Stimulated activated CD4-positive, alpha-beta T cell treated with anti-CD3 and anti-CD28 coated beads, Interleukin-12 subunit alpha, Interleukin-12 subunit beta, amount 100 ng/mL, for 4 hours (primary cell): Measurements from ENCODE around the gene STOM.

Experiments used
- DNase-seq: peaks from one replicate; pipeline ENCODE4 v3.0.0-alpha.2; 2020

STOM gene

DNA sequence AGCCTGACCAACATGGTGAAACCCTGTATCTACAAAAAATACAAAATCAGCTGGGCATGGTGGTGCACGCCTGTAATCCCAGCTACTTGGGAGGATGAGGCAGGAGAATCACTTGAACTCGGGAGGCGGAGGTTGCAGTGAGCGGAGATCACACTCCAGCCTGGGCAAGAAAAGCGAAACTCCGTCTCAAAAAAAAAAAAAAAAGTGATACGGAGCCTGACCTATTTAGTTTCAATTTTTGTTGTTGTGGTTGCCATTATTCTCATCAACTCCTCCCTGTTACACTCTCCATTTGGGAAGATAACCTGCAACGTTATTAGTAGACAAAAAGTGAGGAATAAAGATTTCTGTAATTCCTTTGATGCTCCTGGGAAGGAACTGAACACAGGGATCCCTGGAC is 1.3 kb downstream of the STOM start:
- no peak for DNase-seq

GRCh38 chr9:121368138-121368522 is 1.9 kb downstream of the STOM start:
- no peak for DNase-seq

DNA sequence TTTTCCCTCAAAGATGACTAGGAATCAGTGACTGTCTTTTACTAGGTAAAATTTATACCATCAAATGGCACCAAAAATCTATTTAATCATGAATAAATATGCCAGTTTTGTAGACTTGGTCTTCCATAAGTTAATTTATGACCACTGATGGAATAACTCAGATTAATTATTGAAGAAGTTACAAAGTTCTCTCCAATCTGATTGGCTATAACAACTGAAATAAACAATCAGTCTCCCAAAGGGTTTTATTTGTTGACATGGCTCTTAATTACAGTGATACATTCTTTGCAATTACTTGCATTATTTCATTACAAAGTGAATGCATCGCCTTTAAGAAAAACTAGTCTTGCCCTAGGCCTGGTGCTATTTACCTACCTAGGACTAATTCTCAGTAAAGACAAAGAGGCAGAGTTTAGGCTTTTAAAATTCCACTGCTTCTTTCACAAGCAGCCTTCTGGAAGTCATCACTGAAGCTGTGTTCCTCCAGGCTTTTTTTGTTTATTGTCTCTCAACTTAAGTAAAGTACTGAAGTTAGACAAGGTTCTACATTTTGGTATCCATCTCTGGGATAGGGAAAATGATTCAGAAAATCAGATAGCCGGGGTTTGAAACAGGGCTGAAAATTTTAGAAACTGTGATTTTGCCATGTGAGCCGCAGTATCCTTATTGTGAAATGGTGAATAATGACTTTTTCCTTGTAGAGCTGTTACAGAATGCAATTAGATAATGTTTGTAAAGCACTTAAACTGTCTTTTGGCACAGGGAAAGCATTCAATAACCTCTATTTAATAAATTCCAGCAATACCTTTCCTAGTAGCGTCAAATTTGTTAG is 2.5 kb downstream of the STOM start:
- DNase-seq = no peak

- no peak for DNase-seq
Measured at GRCh38 chr9:121366611-121367192, 3.3 kb downstream of the STOM start.

DNA sequence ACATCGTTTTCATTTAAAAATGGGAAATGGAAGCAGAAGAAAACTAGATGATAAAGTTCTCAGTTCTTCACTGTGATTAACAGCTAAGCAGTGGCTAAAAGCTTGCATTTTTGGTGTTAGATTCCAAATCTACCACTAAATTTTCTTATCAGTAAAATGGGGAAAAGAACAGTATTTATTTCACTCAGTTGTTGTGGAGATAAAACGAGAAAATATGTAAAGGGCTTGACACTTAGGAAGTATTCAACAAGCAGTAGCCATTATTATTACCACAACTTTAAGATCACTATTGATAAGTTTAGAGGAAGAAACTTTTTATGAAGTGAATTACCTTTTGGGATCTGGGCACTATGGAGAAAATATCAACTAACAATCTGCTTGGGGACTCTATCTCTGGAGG is 4.5 kb downstream of the STOM start:
- DNase-seq = no peak

- no peak for DNase-seq
Measured at GRCh38 chr9:121364886-121365285, 5.2 kb downstream of the STOM start.

GRCh38 chr9:121364077-121364476 is 6.0 kb downstream of the STOM start:
- DNase-seq = no peak

DNA sequence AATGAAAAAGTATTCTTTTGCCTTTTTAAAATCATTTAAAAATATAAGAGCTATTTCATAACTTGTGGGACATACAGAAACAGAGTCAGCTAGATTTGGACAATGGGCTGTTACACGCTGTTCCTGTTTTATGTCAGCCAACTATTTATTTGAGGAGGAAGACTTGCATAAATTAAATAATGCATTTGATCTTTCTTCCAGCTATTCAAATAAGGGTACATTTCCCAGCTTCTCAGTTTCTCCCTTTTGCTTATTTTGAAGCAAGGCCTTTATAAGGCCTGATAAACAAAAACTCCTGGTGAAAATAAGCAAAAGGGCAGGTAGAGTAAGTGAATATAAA is 6.5 kb downstream of the STOM start:
- no peak for DNase-seq

- DNase-seq = no peak
Measured at GRCh38 chr9:121362813-121363621, 7.0 kb downstream of the STOM start.

DNA sequence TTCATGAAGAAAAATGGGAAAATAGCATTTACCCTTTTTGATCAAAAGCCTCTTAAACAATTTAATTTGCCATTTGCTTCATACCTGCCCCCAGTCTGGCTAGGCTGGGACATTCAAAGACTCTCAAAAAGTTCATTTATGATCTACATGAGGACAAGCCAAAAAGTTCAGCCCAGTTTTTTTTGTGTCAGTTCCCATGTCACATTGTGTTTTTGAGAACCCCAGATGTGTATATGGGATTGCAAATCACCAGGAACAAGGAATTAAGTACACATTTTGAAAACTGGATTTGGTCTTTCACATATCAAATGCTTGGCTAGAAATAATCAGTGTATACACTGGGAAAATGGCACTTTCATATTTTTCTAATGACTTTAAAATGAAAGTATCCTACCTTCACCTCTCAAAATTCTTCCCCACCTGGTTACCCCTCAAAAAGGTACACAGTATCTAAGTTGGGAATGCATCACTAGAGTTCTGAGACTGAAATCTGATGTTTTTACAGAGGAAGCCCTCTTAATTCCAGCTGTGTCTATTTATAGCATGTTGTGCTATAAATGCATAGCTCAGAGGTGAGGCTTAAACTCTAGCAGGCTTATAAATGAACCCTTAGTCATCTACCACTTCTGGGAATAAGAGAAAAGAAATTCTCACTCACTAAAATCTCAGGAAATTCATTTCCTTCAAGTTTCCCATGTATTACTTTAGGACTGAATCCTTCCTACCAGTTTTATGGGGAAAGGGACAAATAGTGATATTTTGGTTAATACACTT is 9.3 kb downstream of the STOM start:
- no peak for DNase-seq

DNA sequence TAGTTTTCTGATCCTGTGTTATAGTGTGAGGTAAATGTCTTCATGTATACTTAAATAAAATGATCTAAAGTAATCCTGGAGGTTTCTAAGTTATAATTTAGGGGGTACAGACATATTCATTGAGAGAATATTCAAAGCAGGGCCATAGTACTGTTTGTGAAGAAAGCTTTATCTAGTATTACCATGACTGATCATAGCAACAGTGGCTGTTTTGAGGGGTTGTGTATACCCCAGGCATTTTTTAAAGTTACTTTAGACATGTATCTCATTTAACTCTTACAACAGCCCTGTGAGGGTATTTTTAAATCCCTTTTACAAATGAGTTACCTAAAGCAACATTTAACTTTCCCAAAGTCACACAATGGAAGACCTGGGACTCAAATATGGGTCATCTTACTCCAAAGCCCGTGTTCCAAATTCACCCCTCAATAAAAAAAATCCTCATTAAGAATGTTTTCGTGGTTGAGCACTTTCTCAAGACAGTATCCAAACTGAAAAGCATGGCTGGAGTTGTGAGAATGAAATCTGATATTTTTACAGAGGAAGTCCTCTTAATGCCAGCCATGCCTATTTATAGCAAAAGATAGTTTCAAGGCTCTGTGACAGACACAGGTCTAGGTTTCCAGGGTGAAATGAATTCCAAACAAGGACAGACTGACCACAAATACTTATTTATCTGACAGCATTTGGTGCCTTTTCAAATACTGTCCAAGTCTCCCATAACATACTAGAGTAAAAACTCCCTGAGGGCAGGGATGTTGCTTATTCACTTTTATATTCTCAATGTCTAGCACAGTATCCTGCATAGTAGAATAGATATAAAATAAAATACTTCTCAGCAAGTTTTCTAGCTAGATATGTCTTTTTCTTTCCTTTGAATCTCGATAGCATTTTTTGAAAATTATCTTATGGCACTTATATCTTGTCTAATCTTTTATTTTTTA is 10.4 kb downstream of the STOM start:
- DNase-seq = no peak

DNA sequence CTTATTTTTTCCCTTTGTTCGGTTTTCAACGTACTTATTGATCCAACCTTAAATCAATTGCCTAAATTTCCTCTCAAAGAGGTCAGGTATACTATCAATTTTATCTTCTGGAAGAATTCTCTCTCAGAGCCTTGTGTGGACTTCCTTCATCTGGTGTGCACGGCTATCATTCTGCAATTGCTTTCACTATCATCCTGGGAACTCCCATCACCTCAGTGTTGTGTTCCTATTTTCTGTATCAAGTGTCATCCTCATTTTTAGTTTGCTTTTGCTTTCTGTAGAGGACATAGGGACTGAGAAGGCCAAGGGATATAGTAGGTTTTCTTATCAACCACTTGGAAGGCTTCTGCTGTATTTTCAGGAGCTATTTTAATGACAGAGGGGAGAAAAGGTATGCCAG is 11.3 kb downstream of the STOM start:
- no peak for DNase-seq

DNA sequence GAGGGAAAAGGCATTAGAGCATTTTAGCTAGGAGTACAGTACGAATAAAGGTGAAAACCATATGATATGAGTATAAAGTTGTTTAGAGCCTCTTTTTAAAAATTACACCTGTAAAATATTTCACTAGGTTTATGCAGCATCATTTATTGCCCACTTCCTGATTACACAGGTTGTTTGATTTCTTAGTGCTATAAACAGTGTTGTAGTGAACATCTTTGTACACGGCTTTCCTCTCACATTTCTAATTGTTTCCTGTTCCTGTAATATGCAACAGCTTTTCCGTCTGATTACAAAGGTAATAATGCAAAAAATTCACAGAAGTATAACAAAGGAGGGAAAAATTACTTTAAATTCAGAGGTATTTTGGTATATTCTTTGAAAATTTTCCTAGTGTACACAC is 13.0 kb downstream of the STOM start:
- DNase-seq = no peak

GRCh38 chr9:121354762-121355161 is 15.3 kb downstream of the STOM start:
- DNase-seq = no peak

DNA sequence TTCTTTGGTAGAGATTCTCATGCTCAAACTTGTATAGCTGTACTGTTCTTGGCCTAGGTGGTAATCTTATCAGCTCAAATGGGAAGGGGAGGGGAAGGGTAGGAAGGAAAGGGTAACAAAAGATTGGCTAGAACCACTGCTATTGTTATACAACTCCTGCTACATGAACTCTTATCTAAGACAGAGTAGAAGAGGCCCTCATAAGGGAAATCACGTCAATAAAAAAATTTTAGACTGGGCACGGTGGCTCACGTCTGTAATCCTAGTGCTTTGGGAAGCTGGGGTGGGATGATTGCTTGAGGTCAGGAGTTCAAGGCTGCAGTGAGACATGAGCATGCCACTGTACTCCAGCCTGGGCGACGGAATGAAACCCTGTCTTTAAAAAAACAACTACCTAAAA is 15.9 kb downstream of the STOM start:
- DNase-seq = no peak

DNA sequence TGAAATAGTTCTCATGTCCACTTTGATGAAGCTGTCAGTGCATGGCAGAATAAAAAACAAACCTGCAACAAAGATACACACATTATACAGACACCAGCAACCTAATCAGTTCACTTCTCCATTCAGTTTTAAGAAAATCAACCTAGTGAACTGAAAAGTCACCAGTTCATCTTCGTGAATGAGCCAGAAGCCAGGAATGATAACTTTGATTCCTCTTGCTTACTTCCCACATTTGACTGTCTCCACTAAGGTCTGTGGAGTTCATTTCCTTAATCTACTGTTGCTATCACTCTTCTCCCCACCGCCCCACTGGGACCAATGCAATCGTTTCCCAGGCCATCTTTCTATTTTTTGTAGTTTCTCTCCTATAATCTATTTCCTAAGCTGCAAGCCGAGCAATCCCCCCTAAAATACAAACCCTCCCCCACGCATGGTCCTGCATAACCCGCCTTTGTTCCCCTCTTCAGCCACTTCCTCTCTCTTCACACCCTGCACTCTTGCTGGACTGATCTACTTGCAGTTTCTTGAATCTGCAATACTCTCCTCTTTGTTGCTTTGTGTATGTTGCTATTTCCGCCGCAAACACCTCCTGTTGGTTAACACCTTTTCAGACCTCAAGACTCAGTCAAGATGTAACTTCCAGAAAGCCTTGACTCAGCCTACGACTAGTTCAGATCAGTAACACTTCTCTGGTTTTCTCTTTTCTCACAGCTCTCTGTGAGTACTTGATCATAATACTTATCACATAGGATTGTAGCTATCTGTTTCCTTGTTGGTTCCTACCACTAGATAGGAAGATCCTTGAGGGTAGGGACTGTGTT is 16.6 kb downstream of the STOM start:
- no peak for DNase-seq

DNA sequence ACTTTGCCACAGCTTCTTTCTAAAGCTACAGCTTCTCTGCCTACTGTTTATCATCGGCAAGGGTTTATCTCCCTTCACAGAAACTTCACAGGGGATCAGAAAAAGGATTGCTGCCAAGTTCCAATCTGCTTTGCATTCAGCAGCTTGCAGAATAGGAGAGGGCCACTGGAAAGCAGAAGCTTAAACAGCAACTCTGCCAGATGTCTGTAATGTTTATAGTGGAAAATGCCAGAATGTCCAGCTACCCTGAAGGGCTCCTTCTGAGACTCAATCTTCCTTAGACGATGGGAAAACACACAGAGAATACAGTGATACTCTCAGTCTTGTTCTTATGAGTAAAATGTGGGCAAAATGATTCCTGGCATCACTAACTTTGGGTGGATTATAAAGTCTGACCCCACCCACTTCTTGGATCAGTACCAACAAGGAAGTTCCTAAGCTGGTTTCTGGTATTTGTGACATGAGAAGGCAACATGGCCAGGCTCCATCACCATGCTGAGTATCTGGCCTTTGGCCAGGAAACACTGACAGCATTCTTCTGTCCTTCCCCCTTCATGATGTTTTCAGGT is 19.0 kb downstream of the STOM start:
- DNase-seq = no peak

- no peak for DNase-seq
Measured at GRCh38 chr9:121350036-121350435, 20.0 kb downstream of the STOM start.

- no peak for DNase-seq
Measured at GRCh38 chr9:121349009-121349408, 21.0 kb downstream of the STOM start.

DNA sequence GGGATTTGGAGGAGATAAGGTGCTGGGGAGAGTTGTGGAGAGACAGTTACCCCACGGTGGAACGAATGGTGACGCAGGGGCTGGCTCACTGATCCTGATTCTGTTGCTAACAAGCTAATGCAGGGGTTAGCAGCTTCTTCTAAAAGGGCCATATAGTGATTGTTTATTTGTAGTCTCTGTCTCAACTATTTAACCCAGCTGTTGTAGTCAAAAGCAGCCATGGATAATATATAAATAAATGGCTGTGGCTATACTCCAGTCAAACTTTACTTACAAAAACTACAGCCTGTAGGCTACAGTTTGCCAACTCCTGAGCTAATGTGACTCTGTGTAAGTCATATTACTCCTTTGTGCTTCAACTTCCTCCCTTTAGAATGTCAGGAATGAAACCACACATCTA is 21.8 kb downstream of the STOM start:
- DNase-seq = no peak

DNA sequence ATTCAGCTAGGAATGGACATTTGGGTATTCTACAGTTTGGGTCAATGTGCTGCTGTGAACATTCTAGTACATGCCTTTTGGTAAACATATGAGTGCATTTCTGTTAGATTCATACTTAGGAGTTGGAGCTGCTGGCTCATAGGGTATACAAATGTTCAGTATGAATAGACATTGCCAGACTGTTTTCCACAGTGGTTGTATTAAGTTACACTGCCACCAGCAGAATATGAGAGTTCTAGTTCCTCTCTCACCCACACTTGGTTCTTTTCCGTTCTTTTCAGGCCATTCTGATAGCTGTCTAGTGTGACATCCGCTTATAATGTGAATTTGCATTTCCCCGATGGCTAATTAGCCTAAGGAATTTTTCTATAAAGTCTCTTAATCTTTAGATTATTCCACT is 25.0 kb downstream of the STOM start:
- DNase-seq = no peak
